ENCODE data around the gene CBLN3. TPM values are rescaled to one million over a fixed set of nuclear protein-coding genes. Genes with fewer than 3 reads are reported as not detected.
"Not testable (repeated sequence)": the region's sequence is repeated elsewhere in the genome, so short reads cannot be mapped to it uniquely, and the experiment has no call there.

The CBLN3 gene
- total RNA-seq, 1 experiment from 2014 or later = 0.81 TPM

GRCh38 chr14:24395609-24396582, 33.6 kb downstream of the CBLN3 start:
- in situ Hi-C loops (cut with HindIII; ENCODE audit: low pct_unique_long_range_greater_than_20kb, low sequenced_read_pairs) = no loop called here
- no peak for DNase-seq (ENCODE audit: low read depth)

GRCh38 chr14:24394275-24394674, 35.2 kb downstream of the CBLN3 start:
- no peak for DNase-seq (ENCODE audit: low read depth)
- in situ Hi-C loops (cut with HindIII; ENCODE audit: low pct_unique_long_range_greater_than_20kb, low sequenced_read_pairs) = no loop called here

GRCh38 chr14:24392325-24393091, 37.0 kb downstream of the CBLN3 start:
- DNase-seq (ENCODE audit: low read depth) = no peak
- in situ Hi-C loops (cut with HindIII; ENCODE audit: low pct_unique_long_range_greater_than_20kb, low sequenced_read_pairs) = no loop called here

- in situ Hi-C loops (cut with HindIII; ENCODE audit: low pct_unique_long_range_greater_than_20kb, low sequenced_read_pairs) = no loop called here
- peak; percentile 12 for DNase-seq (ENCODE audit: low read depth)
Measured at GRCh38 chr14:24390701-24391468, 38.6 kb downstream of the CBLN3 start.

DNA sequence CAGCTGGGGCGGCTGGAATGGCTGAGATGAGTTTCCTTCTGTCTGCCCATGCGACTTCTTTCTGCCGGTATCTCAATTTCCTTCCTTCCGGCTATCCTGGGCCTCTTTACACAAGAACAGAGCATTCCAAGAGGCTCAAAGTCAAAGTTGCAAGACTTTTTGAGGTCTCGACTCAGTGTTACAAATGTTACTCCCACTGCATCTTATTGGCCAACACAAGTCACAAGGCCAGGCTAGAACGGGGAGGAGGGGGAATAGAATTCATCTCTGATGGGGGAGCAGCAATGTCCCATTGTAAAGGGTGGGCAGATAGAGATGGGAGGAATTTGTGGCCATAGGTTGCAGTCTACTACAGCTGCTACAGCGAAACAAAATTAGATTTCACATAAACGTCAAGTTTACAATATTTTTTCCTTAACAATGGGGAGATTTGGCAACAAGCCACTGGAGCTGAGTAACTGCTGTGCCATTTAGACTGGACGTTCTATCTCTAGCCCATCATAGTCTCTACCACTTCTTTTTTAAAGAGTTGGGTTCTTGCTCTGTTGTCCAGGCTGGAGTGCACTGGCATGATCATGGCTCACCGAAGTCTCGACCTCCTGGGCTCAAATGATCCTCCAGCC, 40.1 kb downstream of the CBLN3 start:
- in situ Hi-C loops (cut with HindIII; ENCODE audit: low pct_unique_long_range_greater_than_20kb, low sequenced_read_pairs) = no loop called here
- DNase-seq (ENCODE audit: low read depth) = no peak

- DNase-seq (ENCODE audit: low read depth) = no peak
- in situ Hi-C loops (cut with HindIII; ENCODE audit: low pct_unique_long_range_greater_than_20kb, low sequenced_read_pairs) = no loop called here
Measured at GRCh38 chr14:24388474-24389179, 40.8 kb downstream of the CBLN3 start.

GRCh38 chr14:24387579-24387978, 41.9 kb downstream of the CBLN3 start:
- DNase-seq (ENCODE audit: low read depth); in situ Hi-C loops (cut with HindIII; ENCODE audit: low pct_unique_long_range_greater_than_20kb, low sequenced_read_pairs): not testable (repeated sequence)

GRCh38 chr14:24387009-24387345, 42.5 kb downstream of the CBLN3 start:
- DNase-seq (ENCODE audit: low read depth) = no peak
- in situ Hi-C loops (cut with HindIII; ENCODE audit: low pct_unique_long_range_greater_than_20kb, low sequenced_read_pairs) = no loop called here

- DNase-seq (ENCODE audit: low read depth) = no peak
- in situ Hi-C loops (cut with HindIII; ENCODE audit: low pct_unique_long_range_greater_than_20kb, low sequenced_read_pairs) = no loop called here
Measured at GRCh38 chr14:24385524-24385923, 43.9 kb downstream of the CBLN3 start.

DNA sequence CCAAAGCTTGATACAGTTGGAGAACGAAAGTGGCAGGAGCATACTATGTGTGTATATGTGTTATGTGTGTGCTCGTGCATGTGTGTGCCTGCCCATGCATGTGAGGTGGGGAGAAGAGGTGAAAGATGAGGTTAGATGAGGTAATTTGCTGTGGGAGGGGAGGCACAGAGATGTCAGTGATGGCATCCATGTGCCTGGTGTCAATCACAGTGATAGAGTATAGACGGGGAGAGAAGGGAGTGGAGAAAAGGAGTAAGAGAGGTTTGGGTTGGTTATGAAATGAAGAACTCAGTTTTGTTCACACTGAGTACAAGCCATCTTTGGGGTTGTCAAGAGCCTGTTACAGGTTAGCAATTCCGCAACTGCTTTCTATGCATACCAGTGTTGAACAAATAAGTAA, 45.3 kb downstream of the CBLN3 start:
- in situ Hi-C loops (cut with HindIII; ENCODE audit: low pct_unique_long_range_greater_than_20kb, low sequenced_read_pairs) = no loop called here
- no peak for DNase-seq (ENCODE audit: low read depth)

DNA sequence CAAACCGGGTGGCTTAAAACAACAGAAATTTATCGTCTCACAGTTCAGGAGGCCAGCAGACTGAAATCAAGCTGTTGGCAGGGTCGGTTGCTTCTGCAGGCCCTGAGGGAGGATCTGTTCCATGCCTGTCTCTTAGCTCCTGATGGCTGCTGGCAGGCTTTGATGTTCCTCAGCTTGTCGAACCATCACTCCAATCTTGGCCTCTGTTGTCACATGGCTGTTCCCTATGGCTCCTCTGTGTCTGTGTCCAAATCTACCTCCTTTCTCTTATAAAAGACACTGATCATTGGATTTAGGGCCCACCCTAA, 47.5 kb downstream of the CBLN3 start:
- DNase-seq (ENCODE audit: low read depth) = no peak
- in situ Hi-C loops (cut with HindIII; ENCODE audit: low pct_unique_long_range_greater_than_20kb, low sequenced_read_pairs) = no loop called here

- in situ Hi-C loops (cut with HindIII; ENCODE audit: low pct_unique_long_range_greater_than_20kb, low sequenced_read_pairs) = no loop called here
- DNase-seq (ENCODE audit: low read depth) = no peak
Measured at GRCh38 chr14:24381363-24382063, 48.0 kb downstream of the CBLN3 start.

DNA sequence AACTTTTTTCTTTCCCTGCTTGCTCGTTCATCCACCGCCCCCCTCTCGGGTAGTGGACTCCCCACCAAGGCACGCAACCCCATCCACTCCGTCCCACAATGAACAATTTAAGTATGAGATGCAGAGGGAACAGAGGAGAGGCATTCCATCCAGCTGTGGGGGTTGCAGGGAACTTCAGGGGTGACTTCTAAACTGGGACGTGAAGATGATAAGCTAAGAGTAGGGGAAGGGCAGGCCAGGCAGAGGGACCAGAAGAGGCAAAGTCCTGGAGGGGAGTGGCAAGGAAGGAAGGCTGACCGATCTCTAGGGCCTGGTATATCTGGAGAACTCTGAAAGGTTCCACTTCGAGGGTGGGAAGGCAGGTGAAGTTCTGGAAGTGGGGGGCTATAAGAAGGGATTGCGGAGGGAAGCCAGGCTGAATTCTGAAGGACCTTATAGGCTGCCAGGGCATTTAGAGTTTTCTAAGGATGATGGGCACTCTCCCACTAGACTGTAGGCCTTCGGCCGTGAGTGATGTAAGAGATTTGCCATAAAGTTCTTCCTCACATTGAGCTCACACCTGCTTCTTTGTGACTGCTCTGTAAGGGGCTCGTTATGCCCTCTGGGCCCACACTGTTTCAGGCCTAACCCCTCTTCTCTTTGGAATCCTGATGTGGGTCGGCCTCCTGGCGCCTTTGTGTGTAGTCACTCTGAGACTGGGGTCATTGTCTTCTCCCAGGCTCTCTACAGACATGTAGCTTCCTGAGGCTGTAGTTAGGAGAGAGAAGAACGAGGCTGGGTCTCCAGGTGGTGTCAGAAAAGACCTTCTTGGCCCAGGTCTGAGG, 49.3 kb downstream of the CBLN3 start:
- in situ Hi-C loops (cut with HindIII; ENCODE audit: low pct_unique_long_range_greater_than_20kb, low sequenced_read_pairs) = no loop called here
- no peak for DNase-seq (ENCODE audit: low read depth)

DNA sequence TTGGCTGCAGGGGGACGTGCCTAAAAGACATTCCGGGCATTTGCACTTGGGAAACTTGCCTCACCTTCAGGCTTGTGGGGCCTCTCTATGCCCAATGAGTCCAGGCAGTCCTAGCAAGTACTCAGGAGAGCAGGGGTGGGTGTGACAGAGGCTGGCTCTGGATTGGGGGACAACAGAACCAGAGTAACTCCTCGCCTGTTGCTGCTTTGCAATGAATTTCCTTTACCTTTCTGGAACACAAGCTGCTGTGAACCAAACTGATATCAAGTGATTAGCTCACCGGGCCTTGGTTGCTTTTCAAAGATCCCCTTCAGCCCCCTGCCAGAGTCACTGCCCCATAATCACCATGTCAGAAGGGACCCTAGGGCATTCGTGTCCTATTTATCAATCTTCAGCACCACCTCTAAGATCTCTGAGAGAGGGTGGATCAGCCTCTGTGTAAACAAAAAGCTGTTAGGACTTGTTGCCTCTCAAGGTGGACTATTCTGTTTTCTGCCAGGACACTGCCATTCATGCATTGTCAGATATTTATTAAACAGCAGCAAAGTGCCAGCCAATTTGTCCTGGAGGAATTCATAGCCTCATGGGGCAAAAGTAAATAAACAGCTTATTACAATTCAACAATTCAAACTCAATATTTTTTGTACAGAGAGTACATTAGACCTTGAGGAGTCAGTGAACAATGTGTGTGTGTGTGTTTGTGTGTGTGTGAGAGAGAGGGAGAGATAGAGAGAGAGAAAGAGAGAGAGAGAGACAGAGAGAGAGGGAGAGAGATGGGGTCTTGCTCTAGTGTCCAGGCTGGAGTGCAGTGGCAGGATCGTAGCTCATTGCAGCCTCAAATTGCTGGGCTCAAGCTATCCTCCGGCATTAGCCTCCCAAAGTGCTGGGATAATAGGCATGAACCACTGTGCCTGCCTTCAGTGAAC, 50.2 kb downstream of the CBLN3 start:
- in situ Hi-C loops (cut with HindIII; ENCODE audit: low pct_unique_long_range_greater_than_20kb, low sequenced_read_pairs) = no loop called here

GRCh38 chr14:24378327-24378726, 51.1 kb downstream of the CBLN3 start:
- in situ Hi-C loops (cut with HindIII; ENCODE audit: low pct_unique_long_range_greater_than_20kb, low sequenced_read_pairs) = no loop called here

More for the DNA sequence above, 50.2 kb downstream of the CBLN3 start:
- DNase-seq (ENCODE audit: low read depth) = no peak

DNA sequence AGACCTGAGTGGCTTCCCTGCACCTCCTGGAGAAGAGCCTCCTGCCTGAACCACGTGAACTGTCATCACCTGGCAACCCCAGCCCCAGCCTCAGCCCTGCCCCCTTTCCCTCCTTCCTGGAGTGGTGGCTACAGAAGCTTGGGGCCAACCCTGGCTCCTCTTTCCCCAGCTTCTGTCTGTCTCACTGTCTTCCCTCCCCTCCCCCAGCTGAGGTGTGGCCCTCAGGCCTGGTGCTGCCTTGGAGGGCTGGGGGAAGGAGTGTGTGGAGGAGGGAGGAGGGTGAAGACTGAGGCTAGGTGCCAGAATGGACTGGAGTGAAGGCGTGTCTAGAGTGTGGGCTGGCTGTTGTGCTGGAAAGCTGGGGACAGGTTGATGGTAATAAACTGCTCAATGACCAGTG, 51.8 kb downstream of the CBLN3 start:
- DNase-seq (ENCODE audit: low read depth) = no peak
- in situ Hi-C loops (cut with HindIII; ENCODE audit: low pct_unique_long_range_greater_than_20kb, low sequenced_read_pairs) = no loop called here

More at GRCh38 chr14:24378327-24378726, 51.1 kb downstream of the CBLN3 start:
- no peak for DNase-seq (ENCODE audit: low read depth)
